WTC11 (cell line): ENCODE results near the gene CPNE5. TPM values are rescaled to one million over a fixed set of nuclear protein-coding genes. Genes with fewer than 3 reads are reported as not detected.
A peak's percentile ranks its signal among the peaks of the same experiment; 100 is the strongest.

Experiments used
- AR ChIP-seq: fragments of 250-450 bp; sonication (Bioruptor Pico); IDR thresholded peaks from 2 replicates; pipeline ENCODE4 v1.9.0; 2021; ENCODE audit warnings: mild to moderate bottlenecking
- ATF2 ChIP-seq: sonication (generic); formaldehyde crosslinking; IDR thresholded peaks from 2 replicates; pipeline ENCODE4 v1.8.1; 2022; ENCODE audit warnings: low read depth, missing genetic modification reagents, borderline replicate concordance
- GABPB1 ChIP-seq: sonication (generic); formaldehyde crosslinking; IDR thresholded peaks from 2 replicates; pipeline ENCODE4 v1.8.1; 2023; ENCODE audit warnings: mild to moderate bottlenecking, missing genetic modification reagents
- HMGA2 ChIP-seq: fragments of 250-450 bp; sonication (Bioruptor Pico); IDR thresholded peaks from 2 replicates; pipeline ENCODE4 v1.4.0; 2021; ENCODE audit warnings: mild to moderate bottlenecking, moderate library complexity
- JAZF1 ChIP-seq: fragments of 250-450 bp; sonication (Bioruptor Pico); IDR thresholded peaks from 2 replicates; pipeline ENCODE4 v1.9.0; 2021; ENCODE audit warnings: moderate library complexity, mild to moderate bottlenecking, inconsistent platforms
- KAT7 ChIP-seq: sonication (generic); formaldehyde crosslinking; IDR thresholded peaks from 2 replicates; pipeline ENCODE4 v1.8.1; 2023; ENCODE audit warnings: missing genetic modification reagents, mild to moderate bottlenecking, borderline replicate concordance
- MAX ChIP-seq: sonication (generic); formaldehyde crosslinking; IDR thresholded peaks from 2 replicates; pipeline ENCODE4 v1.8.0; 2022; ENCODE audit warnings: mild to moderate bottlenecking, missing genetic modification reagents
- MXD4 ChIP-seq: fragments of 250-450 bp; sonication (Bioruptor Pico); IDR thresholded peaks from 2 replicates; pipeline ENCODE4 v1.8.0; 2021; ENCODE audit warnings: mild to moderate bottlenecking, moderate library complexity, borderline replicate concordance
- NFATC4 ChIP-seq: fragments of 250-450 bp; sonication (Bioruptor Pico); IDR thresholded peaks from 2 replicates; pipeline ENCODE4 v1.9.0; 2021; ENCODE audit warnings: mild to moderate bottlenecking
- NR2C2 ChIP-seq: sonication (generic); formaldehyde crosslinking; IDR thresholded peaks from 2 replicates; pipeline ENCODE4 v1.8.0; 2022; ENCODE audit warnings: mild to moderate bottlenecking, missing genetic modification reagents
- NR3C1 ChIP-seq: sonication (generic); formaldehyde crosslinking; conservative IDR thresholded peaks from 2 replicates; pipeline ENCODE4 v1.8.1; 2023; ENCODE audit warnings: low read depth, mild to moderate bottlenecking, missing genetic modification reagents
- PRRX2 ChIP-seq: fragments of 250-450 bp; sonication (Bioruptor Pico); IDR thresholded peaks from 2 replicates; pipeline ENCODE4 v1.8.0; 2021; ENCODE audit warnings: mild to moderate bottlenecking
- SMAD3 ChIP-seq: sonication (generic); formaldehyde crosslinking; IDR thresholded peaks from 2 replicates; pipeline ENCODE4 v1.8.0; 2022; ENCODE audit warnings: missing genetic modification reagents, mild to moderate bottlenecking, borderline replicate concordance
- ZNF121 ChIP-seq: sonication (generic); formaldehyde crosslinking; IDR thresholded peaks from 2 replicates; pipeline ENCODE4 v1.8.0; 2023; ENCODE audit warnings: missing genetic modification reagents
- ZNF138 ChIP-seq: sonication (generic); formaldehyde crosslinking; conservative IDR thresholded peaks from 2 replicates; pipeline ENCODE4 v1.8.1; 2022; ENCODE audit warnings: mild to moderate bottlenecking, moderate library complexity, missing genetic modification reagents
- ZNF232 ChIP-seq: sonication (generic); formaldehyde crosslinking; IDR thresholded peaks from 2 replicates; pipeline ENCODE4 v1.8.0; 2022; ENCODE audit warnings: mild to moderate bottlenecking, missing genetic modification reagents
- ZNF425 ChIP-seq: fragments of 250-450 bp; sonication (Bioruptor Pico); conservative IDR thresholded peaks from 2 replicates; pipeline ENCODE4 v1.9.0; 2021; ENCODE audit warnings: mild to moderate bottlenecking
- ZNF532 ChIP-seq: fragments of 250-450 bp; sonication (Bioruptor Pico); IDR thresholded peaks from 2 replicates; pipeline ENCODE4 v1.9.0; 2021; ENCODE audit warnings: mild to moderate bottlenecking, borderline replicate concordance
- total RNA-seq: library from RNA; stranded (reverse); gene quantifications from 3 replicates; pipeline ENCODE4 v1.2.3, GENCODE V29; 2021
- TF ChIP-seq, protein P1 (sequence below): sonication (generic); formaldehyde crosslinking; IDR thresholded peaks from 2 replicates; pipeline ENCODE4 v1.8.0; 2022; ENCODE audit warnings: mild to moderate bottlenecking, missing genetic modification reagents
- TF ChIP-seq, protein P2 (sequence below): sonication (generic); formaldehyde crosslinking; IDR thresholded peaks from 2 replicates; pipeline ENCODE4 v1.8.0; 2023; ENCODE audit warnings: mild to moderate bottlenecking, missing genetic modification reagents

CPNE5 gene
- total RNA-seq, 1 experiment from 2014 or later, result 0.44 TPM

DNA sequence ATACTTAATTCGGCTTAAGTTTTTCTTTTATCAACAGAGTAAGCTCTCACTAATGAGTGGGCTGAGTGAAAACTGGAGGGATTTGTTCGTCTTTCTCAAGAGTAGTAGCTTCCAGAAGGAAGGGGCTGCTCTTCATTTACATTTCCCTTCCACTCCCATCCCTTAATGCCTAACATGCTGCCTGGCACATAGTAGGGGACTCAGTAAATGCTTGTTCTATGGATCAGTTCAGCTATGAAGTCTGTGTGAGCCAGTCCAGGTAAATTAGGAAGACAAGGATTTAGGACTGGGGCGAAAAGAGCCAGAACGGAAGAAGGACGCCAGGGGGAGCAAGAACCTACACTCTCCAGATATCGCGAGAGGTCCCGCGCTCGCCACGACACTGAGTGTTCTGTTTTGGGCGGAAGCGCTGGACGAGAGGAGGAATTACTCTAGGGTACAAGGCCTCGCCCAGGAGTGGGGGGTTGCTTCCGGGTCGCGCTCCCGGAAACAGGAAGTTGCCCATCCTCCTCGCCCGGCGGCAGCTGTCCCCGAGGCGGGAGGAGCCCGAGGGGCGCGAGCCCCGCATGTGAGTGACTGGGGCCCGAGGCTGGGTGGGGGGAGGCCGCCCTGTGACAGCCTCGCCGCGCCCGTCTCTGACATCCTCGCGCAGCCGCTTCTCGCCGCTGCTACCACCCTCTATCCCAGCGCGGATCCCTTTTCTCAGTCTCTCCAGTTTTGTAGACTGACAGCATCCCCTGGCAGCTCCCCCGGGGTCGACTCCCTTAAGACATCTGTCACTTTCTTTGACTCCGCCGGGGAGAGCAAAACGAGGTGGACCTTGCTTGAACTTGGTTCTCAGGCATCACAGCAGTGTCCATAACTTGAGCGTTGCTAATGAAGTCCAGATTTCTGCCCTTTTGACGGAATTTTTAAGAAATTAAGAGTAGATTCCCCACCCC, 46.5 kb upstream of the CPNE5 start, which contains the start of gene C6orf89 (continued):
- TF ChIP-seq, protein P1, sequence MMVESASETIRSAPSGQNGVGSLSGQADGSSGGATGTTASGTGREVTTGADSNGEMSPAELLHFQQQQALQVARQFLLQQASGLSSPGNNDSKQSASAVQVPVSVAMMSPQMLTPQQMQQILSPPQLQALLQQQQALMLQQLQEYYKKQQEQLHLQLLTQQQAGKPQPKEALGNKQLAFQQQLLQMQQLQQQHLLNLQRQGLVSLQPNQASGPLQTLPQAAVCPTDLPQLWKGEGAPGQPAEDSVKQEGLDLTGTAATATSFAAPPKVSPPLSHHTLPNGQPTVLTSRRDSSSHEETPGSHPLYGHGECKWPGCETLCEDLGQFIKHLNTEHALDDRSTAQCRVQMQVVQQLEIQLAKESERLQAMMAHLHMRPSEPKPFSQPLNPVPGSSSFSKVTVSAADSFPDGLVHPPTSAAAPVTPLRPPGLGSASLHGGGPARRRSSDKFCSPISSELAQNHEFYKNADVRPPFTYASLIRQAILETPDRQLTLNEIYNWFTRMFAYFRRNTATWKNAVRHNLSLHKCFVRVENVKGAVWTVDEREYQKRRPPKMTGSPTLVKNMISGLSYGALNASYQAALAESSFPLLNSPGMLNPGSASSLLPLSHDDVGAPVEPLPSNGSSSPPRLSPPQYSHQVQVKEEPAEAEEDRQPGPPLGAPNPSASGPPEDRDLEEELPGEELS, result no peak
- TF ChIP-seq ATF2 (CRISPR knock-in tag) (no peak), HMGA2 (CRISPR knock-in tag) (no peak), ZNF232 (CRISPR knock-in tag) (no peak), NFATC4 (CRISPR knock-in tag) (no peak), ZNF532 (CRISPR knock-in tag) (no peak), PRRX2 (CRISPR knock-in tag) (no peak), GABPB1 (CRISPR knock-in tag) (peak; percentile 87; the same call in 1 of the 2 replicates), MAX (peak; percentile 82), SMAD3 (CRISPR knock-in tag) (no peak), ZNF138 (CRISPR knock-in tag) (no peak), ZNF121 (CRISPR knock-in tag) (no peak), JAZF1 (CRISPR knock-in tag) (no peak), NR3C1 (no peak), ZNF425 (no peak), NR2C2 (CRISPR knock-in tag) (peak; percentile 93), AR (CRISPR knock-in tag) (no peak), KAT7 (no peak), MXD4 (no peak)
- TF ChIP-seq, protein P2, sequence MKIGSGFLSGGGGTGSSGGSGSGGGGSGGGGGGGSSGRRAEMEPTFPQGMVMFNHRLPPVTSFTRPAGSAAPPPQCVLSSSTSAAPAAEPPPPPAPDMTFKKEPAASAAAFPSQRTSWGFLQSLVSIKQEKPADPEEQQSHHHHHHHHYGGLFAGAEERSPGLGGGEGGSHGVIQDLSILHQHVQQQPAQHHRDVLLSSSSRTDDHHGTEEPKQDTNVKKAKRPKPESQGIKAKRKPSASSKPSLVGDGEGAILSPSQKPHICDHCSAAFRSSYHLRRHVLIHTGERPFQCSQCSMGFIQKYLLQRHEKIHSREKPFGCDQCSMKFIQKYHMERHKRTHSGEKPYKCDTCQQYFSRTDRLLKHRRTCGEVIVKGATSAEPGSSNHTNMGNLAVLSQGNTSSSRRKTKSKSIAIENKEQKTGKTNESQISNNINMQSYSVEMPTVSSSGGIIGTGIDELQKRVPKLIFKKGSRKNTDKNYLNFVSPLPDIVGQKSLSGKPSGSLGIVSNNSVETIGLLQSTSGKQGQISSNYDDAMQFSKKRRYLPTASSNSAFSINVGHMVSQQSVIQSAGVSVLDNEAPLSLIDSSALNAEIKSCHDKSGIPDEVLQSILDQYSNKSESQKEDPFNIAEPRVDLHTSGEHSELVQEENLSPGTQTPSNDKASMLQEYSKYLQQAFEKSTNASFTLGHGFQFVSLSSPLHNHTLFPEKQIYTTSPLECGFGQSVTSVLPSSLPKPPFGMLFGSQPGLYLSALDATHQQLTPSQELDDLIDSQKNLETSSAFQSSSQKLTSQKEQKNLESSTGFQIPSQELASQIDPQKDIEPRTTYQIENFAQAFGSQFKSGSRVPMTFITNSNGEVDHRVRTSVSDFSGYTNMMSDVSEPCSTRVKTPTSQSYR, result no peak
